NCI-H82 treated with DMSO at 0.1 percent for 48 hours (cell line): ENCODE results near the gene GTF3C4.
A peak's percentile ranks its signal among the peaks of the same experiment; 100 is the strongest.

Source experiments
- DNase-seq: peaks from one replicate; lab custom pipeline; 2025; ENCODE audit not compliant: unreplicated experiment; lab: John Stamatoyannopoulos, UW

GTF3C4 gene

DNA sequence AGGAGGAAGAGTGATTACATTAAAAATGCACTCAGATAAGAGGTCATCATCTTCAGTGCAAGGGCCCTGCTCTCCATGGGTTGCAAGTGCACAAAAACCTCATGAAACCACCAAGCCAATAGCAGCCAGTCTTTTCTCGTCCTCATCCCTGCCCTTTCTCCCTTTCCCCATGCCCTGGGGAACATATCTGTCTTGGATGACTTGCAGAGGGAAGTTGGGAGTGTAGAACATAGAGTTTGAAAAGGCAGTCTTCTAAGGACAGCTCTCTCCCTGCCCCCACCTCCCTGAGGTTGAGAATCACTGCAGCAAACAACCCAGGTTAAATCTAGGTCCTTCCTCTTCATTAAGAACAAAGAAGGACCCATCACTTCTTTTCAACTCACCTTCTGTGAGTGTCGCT lies 22.5 kb upstream of the GTF3C4 start:
- no peak for DNase-seq

DNA sequence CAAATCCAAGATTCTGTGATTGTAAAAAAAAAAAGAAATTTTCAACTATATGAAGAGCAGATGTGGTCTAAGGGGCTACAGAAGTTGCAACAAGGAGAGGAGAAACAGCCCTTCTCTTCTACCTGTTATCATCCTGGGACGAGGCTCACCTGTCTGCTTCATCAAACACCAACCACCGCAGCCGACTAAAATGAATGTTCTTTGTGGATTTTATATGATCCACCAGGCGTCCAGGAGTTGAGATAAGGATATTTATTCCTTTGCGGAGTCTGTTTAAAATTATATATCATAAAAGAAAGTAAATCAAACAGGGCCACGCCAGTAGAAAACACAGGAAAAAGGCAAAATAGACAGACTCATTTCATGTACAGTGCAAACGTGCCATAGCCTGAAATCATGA lies 22.0 kb upstream of the GTF3C4 start:
- DNase-seq, result no peak

DNA sequence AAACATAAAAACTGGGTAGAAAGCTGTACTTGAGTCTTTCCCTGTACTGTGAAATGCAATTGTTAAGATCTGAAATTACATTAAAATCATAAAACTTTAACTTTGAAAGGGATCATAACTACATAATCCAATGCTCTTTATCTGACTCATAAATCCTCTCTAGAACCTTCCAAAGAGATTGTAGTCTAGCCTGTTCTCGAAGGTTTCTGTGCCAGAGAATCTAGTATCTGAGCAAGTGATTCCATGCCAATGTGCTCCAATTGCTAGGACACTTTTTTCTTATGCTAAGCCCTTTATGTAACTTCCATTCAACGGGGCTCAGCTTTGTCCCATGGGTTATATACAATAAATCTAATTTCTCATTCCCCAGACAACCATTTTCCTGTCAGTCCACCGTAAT lies 21.6 kb upstream of the GTF3C4 start:
- no peak for DNase-seq

GRCh38 chr9:132651259-132651658 lies 19.0 kb upstream of the GTF3C4 start:
- DNase-seq, result no peak

GRCh38 chr9:132656299-132656698 lies 14.0 kb upstream of the GTF3C4 start:
- no peak for DNase-seq

- no peak for DNase-seq
Observed at GRCh38 chr9:132662152-132662945, 7.9 kb upstream of the GTF3C4 start.

- DNase-seq, result no peak
Observed at GRCh38 chr9:132663117-132663516, 7.1 kb upstream of the GTF3C4 start.

DNA sequence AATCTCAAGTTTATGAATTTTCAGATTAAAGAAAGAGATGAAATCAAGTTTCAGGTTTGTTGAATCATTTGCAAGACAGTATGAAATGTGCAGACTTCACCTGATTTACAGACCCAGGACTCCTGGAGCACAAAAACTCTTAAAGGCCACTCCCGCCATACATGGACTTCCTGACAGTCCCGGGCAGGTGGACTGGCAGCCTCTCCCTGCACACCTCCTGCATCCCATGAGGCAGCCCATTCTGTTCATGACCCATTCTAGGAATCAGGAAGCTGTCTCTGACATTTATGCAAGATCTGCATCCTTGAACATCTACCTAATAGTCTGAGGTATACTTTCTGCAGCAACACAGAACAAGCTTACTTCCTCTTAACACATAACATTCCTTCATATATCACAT lies 6.4 kb upstream of the GTF3C4 start:
- no peak for DNase-seq

- peak; percentile 6 for DNase-seq
Observed at GRCh38 chr9:132669319-132669697, 956 bp upstream of the GTF3C4 start.

GRCh38 chr9:132669698-132670456 lies 387 bp upstream of the GTF3C4 start, which contains the start of gene DDX31:
Gene DDX31 (minus strand): TSS chr9:132669983. CDS start chr9:132669934, 49 bp downstream.
- peak; percentile 18 for DNase-seq

DNA sequence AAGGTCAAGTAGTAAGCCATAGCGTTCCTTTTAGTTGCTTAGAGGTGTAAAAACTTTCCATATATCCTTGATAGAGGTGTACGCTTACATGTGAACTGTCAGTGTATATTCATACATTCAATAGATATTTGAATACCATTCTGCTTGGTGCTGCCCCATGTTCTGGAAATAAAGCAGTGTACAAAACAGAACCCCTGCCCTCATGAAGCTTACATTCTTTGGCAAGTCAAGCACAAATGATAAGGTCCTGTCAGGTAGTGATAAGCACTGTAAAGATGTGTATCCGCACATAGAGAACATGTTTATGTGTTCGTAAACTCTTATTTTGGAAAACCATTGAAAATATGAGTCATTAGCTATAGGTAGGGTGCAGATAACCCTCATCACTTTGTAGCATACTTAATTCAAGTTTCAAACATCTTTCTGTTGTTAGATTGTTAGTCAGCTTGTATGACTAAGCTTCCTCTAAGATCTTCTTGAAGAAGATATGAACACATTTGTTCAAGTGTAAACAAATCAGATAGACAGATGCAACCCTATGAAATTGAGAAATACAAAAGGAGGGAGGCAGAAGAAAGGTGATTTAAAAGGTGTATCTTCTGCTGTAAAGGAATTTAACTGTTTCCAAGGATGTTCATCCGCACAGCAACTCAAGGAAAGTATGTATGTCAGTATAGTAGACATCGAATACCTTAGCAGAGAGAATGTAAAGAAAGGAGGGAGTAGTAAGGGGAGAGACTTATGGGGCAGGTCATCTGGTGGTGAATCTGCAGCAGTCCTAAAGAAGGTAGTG lies 1.6 kb downstream of the GTF3C4 start:
- DNase-seq, result no peak

GRCh38 chr9:132672413-132672690 lies 2.1 kb downstream of the GTF3C4 start:
- DNase-seq, result no peak

DNA sequence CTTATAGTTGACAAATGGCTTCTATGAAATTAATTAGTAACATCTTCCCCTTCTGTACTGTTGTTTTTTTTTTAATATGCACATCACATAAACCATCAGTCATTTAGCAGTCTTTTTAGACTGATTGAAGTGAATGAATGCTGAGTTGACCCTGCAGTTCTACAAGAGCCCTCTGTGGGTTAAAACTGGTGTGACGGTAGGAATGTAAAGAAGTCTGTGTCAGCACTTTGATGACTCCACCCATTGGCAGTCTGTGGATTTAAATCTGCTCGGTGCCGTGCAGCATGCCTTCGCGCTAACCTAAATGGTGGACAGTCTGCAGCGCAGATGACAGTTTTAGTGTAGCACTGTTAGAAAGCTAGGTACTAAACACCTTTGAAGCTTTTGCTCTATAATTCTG lies 3.1 kb downstream of the GTF3C4 start:
- peak; percentile 17 for DNase-seq

GRCh38 chr9:132674485-132674884 lies 4.2 kb downstream of the GTF3C4 start:
- no peak for DNase-seq

- DNase-seq, result no peak
Observed at GRCh38 chr9:132677976-132678375, 7.7 kb downstream of the GTF3C4 start.

- no peak for DNase-seq
Observed at GRCh38 chr9:132679946-132680625, 9.8 kb downstream of the GTF3C4 start.

DNA sequence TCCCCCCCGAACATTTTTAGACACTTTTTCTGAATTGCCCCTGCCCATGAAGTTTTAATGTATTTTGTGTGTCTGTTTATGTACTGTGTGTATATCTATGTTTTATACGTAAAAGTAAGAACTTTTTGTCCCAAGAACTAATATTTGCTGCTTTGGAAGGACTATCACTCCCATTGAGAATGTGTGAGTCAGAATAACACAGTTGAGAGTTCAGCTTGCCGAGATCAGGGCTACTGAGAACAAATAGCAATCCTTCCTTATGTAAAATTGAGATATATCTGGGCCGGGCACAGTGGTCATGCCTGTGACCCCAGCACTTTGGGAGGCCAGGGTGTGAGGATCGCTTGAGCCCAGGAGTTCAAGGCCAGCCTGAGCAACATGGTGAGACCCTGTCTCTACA lies 11.3 kb downstream of the GTF3C4 start:
- no peak for DNase-seq

DNA sequence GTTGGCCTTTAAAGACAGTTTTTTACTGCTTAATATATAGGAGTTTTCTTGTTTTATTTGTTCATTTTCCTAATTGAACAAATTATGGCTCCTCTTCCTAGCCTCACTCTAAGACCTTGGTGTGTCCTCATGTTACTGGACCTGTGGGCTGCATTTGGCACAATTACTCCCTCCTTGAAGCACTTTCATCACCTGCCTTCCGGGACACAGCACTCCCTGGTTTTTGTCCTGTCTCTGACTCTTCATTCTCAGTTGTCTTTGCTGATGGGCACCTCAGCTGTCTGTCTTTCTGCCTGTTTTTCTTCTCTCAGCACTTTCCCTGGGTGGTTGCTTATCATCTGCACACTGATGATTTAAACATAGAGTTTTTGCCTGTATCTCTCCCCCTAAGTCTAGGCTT lies 13.6 kb downstream of the GTF3C4 start:
- DNase-seq, result no peak

DNA sequence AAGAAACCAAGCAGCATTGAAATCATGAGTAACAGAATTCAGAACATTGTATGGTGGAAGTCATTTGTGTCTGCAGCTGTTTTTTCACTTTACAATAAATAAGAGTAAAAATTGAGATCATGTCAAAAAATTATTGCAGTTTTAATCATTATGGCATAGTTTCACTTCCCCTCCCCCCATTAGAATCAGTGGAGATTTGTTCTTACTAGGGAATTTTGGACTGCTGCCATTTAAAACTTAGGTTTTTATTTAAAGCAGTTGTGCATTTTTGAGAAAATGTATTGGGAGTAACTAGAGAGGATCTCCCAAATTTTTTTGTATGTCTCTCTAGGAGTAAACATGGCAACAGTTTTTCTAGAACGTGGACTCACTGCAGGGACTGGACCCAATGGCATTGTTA lies 20.4 kb downstream of the GTF3C4 start:
- no peak for DNase-seq

GRCh38 chr9:132694144-132694543 lies 23.9 kb downstream of the GTF3C4 start:
- no peak for DNase-seq

DNA sequence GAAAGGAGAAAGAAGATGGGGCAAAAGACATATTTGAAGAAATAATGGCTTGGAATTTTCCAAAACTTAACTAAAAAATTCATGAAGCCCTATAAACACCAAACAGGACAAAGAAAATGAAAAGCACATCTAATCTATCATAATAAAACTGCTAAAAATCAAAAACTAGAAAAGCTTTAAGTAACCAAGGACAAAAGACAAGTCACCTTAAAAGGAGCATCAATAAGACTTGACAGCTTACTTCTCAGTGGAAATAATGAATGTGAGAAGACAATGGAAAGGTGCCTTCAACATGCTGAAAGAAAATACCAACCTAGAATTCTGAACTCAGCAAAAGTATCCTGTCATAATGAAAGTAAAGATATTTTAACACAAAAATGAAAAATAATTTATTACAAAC lies 27.0 kb downstream of the GTF3C4 start:
- no peak for DNase-seq
